HG03139 (cell line): ENCODE results near the gene PPTC7.

ENCODE experiments used
- ATAC-seq: cut with Tn5 transposase; IDR thresholded peaks from one replicate; pipeline ENCODE4 v1.9.1; 2021; ENCODE audit not compliant: unreplicated experiment

Gene PPTC7

GRCh38 chr12:110498984-110499706 is 84.0 kb downstream of the PPTC7 start:
- no peak for ATAC-seq
